NCI-H82 treated with DMSO at 0.1 percent for 48 hours (cell line): Measurements from ENCODE around the gene EMILIN2.

Source experiments
- DNase-seq: peaks from one replicate; lab custom pipeline; 2025; ENCODE audit not compliant: unreplicated experiment; lab: John Stamatoyannopoulos, UW

The EMILIN2 gene

GRCh38 chr18:2952605-2953004 lies 105.8 kb downstream of the EMILIN2 start:
- DNase-seq = no peak

GRCh38 chr18:2953935-2954653 lies 107.3 kb downstream of the EMILIN2 start:
- DNase-seq = no peak

GRCh38 chr18:2954869-2955645 lies 108.3 kb downstream of the EMILIN2 start:
- no peak for DNase-seq

GRCh38 chr18:2956056-2956455 lies 109.2 kb downstream of the EMILIN2 start:
- DNase-seq = no peak

- DNase-seq = no peak
Observed at GRCh38 chr18:2958819-2959298, 112.1 kb downstream of the EMILIN2 start.

- no peak for DNase-seq
Observed at GRCh38 chr18:2959341-2959740, 112.5 kb downstream of the EMILIN2 start.

GRCh38 chr18:2960983-2961696 lies 114.3 kb downstream of the EMILIN2 start:
- DNase-seq = no peak

GRCh38 chr18:2961821-2962220 lies 115.0 kb downstream of the EMILIN2 start:
- no peak for DNase-seq

GRCh38 chr18:2963048-2963447 lies 116.2 kb downstream of the EMILIN2 start:
- no peak for DNase-seq

- no peak for DNase-seq
Observed at GRCh38 chr18:2964361-2965010, 117.7 kb downstream of the EMILIN2 start.
